Measurements from ENCODE around the gene C11orf21. TPM values are rescaled to one million over a fixed set of nuclear protein-coding genes. Genes with fewer than 3 reads are reported as not detected.

Gene C11orf21
- total and polyA plus RNA-seq, 2 of the 8 experiments (the other 6 are each of a cell fraction or from before 2014, with no cell fraction given) = not detected

DNA sequence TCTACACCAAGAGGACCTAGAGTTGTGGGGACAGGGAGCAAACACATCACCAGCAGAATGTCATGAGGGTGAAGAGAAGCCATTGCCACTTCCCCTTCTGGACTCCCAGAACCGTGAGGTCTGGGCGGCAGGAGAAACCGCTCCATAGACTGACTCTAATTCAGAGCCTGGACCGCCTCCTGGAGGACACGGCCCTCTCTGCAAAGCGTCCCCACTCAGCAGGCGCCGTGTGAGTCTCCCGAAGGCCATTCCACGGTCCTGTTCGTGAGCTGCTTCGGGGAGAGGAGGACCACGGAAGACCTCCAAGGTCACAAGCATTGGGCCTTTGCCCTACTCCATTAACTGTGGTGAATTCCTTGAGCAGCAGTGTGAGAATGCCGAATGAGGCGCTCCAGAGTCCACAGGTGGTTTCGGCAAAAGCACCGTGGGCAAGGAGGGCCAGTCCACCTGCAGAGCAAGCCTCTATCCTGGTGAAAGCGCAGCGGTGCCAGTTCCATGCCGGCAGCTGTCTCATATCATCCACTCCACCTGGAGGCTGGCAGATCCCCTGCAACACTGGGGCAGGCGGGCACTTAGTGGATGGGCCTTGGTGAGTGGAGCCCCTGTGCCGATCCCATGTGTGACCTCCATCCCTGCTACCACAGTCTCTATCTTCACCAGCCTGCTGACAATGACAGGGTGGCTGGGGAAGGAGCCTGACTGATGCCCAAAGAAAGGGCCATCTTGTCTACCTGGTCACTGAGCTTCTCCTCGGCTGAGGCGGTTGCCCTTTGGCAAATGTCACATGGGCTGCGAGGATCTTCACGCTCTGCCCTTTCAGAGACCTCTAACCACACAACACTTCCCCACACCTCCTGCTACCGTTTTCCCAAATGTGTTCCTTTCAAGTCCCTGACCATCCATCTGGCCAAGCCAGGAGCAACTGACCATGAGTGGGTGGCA, 7.5 kb downstream of the C11orf21 start:
- Histone ChIP-seq H3K79me1 (ENCODE audit: low read depth, low read length) (no peaks in the 10 kb centered on the region), H4K91ac (replicated peaks; ENCODE audit: insufficient read length, low read length) (no peak overlapping the region), H3K18ac (ENCODE audit: extremely low read depth, low read length) (no peak overlapping the region), H2BK12ac (ENCODE audit: low read depth, low read length) (no peak overlapping the region), H3K56ac (replicated peaks; ENCODE audit: insufficient read length, low read depth, low read length) (no peak overlapping the region), H2BK20ac (ENCODE audit: low read length) (no peak overlapping the region), H3K4me2 (ENCODE audit: insufficient read depth in 1 of 2, low read depth in 2 of 2, low read length in 2 of 2) (no peak overlapping the region), H2AK5ac (ENCODE audit: low read depth, low read length) (no peak overlapping the region), H3K36me3 (ENCODE audit: control insufficient read depth in 2 of 4, insufficient read depth in 4 of 4, low read length in 3 of 4) (no peaks in the 10 kb centered on the region), H3K4ac (replicated peaks; ENCODE audit: insufficient read length, low read depth, low read length) (no peak overlapping the region), H3K23me2 (ENCODE audit: low read depth, low read length) (no peaks in the 10 kb centered on the region), H3K27me3 (replicated peaks in 1 of 4; ENCODE audit: control insufficient read depth in 3 of 4, extremely low read depth in 1 of 4, insufficient read depth in 3 of 4, low read length in 3 of 4) (peaks cover 0 to 6% (median 2%) of the 10 kb centered on the region in 4 experiments; a peak in 4 of 7 replicates), H3K4me3 (ENCODE audit: extremely low read depth in 1 of 4, insufficient read depth in 2 of 4, low read depth in 3 of 4, low read length in 4 of 4) (no peak overlapping the region), H3K79me2 (ENCODE audit: control insufficient read depth in 1 of 2, insufficient read depth in 2 of 2, low read length in 2 of 2) (no peaks in the 10 kb centered on the region), H3K9me3 (ENCODE audit: insufficient read depth in 2 of 2, low read depth in 1 of 2, low read length in 1 of 2) (no peaks in the 10 kb centered on the region), H2AFZ (ENCODE audit: low read length) (no peak overlapping the region), H2BK5ac (ENCODE audit: low read depth, low read length) (no peak overlapping the region), H3K23ac (ENCODE audit: insufficient read length) (no peak overlapping the region), H4K5ac (ENCODE audit: insufficient read length, low read depth, low read length) (no peak overlapping the region), H3K27ac (ENCODE audit: low read depth, low read length) (no peak overlapping the region), H2BK120ac (replicated peaks; ENCODE audit: low read depth, low read length) (no peak overlapping the region), H3K9ac (replicated peaks in 1 of 4; ENCODE audit: extremely low read depth in 1 of 4, low read depth in 3 of 4, low read length in 3 of 4) (no peak overlapping the region), H4K8ac (ENCODE audit: extremely low read depth, insufficient read depth, low read length) (no peak overlapping the region; the same call in 1 of the 2 replicates), H3K4me1 (replicated peaks in 1 of 4; ENCODE audit: control insufficient read depth in 3 of 4, insufficient read depth in 4 of 4, low read length in 3 of 4) (peaks cover 0 to 5% (median 3%) of the 10 kb centered on the region in 4 experiments; a peak in 2 of 7 replicates), H4K20me1 (replicated peaks in 1 of 2; ENCODE audit: control insufficient read depth in 1 of 2, insufficient read depth in 2 of 2, low read length in 2 of 2) (no peaks in the 10 kb centered on the region), H3K14ac (ENCODE audit: insufficient read length) (no peak overlapping the region), H2BK15ac (ENCODE audit: low read length) (no peak overlapping the region)
- ChIA-PET POLR2A (ENCODE audit: partially characterized antibody) (interaction anchor here (1.0 kb wide), 1 partner anchor 109 kb away, joined by 3 read pairs; no protein-coding TSS in a partner anchor), CTCF (ENCODE audit: partially characterized antibody) (interaction anchor here (0.6 to 14.9 kb wide), 11 partner anchors 11 to 853 kb away, joined by 3 to 248 read pairs (median 7); no protein-coding TSS in a partner anchor)
- peak in 1 of 2 experiments; percentile 45 for DNase-seq (ENCODE audit: low read depth in 1 of 2, low spot score in 2 of 2)
- WGBS, 2 experiments (ENCODE audit: extremely low coverage in 1 of 2, insufficient coverage in 1 of 2, insufficient read length in 1 of 2, insufficient replicate concordance in 2 of 2, low coverage in 1 of 2, low lambda C conversion rate in 2 of 2, missing lambda C conversion rate in 1 of 2) = 80% methylated on average over 27 of the region's 27 CpGs; no CpG with 5 or more reads in 1 of the 2 experiments
- FAIRE-seq = no peak
- TF ChIP-seq SIRT6 (IDR thresholded peaks at IDR 0.05; ENCODE audit: low read length) = no peak
- TF ChIP-seq CTCF (IDR thresholded peaks at IDR 0.05; ENCODE audit: control extremely low read depth in 1 of 3, insufficient read depth in 1 of 3, low read depth in 1 of 3, low read length in 3 of 3) = peak; percentile 44 to 54 (median 49)
- TF ChIP-seq CEBPB (IDR thresholded peaks at IDR 0.05; ENCODE audit: low read depth, low read length) = no peak
- peak; percentile 63 to 66 for TF ChIP-seq RAD21 (IDR thresholded peaks at IDR 0.05 in 1 of 2, conservative IDR thresholded peaks at IDR 0.05 in 1 of 2; ENCODE audit: low read depth in 2 of 2, low read length in 2 of 2)
- no peak for TF ChIP-seq GABPA (IDR thresholded peaks at IDR 0.05; ENCODE audit: borderline replicate concordance, insufficient read depth, low read length)
- no peak for TF ChIP-seq GTF2F1 (IDR thresholded peaks at IDR 0.05; ENCODE audit: borderline replicate concordance, low read depth, low read length)
- no peak for TF ChIP-seq POU5F1 (IDR thresholded peaks at IDR 0.05; ENCODE audit: low read depth, low read length)
- no peak for TF ChIP-seq TCF12 (IDR thresholded peaks at IDR 0.05; ENCODE audit: low read depth, low read length)

Data from H1 (cell line).